Measurements from ENCODE around the gene CTSZ.

DNA sequence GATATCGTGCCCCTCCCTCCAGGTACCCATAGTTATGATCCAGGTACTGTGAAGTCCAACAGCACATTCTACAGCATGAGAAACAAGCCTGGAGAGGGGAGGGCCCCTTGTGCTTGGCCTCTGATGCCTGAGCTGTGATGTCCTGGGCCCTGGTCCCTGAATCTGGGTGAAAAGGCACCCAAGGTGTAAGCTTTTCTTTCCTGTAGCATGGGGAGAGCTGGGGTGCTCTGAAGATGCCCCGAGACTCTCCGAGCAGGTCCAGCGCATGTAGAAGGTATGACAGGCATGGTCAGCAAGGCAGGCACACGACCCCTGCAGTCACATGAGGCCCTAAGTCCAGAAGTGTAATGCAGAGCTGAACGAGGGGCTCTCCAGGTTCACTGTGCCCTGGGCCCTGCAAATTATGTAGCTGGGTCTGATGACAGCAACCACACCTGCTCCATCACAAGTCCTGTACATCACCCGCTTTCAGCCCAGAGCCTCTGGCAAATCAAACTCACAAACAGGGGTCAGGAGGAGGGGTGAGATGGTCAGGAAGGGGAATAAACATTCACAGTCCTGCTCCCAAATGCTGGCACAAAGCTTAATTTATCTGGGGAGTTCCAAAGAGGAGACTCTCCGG lies 1.8 kb upstream of the CTSZ start:
- TF ChIP-seq, protein P1, sequence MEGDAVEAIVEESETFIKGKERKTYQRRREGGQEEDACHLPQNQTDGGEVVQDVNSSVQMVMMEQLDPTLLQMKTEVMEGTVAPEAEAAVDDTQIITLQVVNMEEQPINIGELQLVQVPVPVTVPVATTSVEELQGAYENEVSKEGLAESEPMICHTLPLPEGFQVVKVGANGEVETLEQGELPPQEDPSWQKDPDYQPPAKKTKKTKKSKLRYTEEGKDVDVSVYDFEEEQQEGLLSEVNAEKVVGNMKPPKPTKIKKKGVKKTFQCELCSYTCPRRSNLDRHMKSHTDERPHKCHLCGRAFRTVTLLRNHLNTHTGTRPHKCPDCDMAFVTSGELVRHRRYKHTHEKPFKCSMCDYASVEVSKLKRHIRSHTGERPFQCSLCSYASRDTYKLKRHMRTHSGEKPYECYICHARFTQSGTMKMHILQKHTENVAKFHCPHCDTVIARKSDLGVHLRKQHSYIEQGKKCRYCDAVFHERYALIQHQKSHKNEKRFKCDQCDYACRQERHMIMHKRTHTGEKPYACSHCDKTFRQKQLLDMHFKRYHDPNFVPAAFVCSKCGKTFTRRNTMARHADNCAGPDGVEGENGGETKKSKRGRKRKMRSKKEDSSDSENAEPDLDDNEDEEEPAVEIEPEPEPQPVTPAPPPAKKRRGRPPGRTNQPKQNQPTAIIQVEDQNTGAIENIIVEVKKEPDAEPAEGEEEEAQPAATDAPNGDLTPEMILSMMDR (IDR thresholded peaks at IDR 0.05): no peak
- no peak for TF ChIP-seq POLR2A (IDR thresholded peaks at IDR 0.05)

Data from uterus (tissue), 2 donors.